Measurements from ENCODE around the gene PAX6. TPM values are rescaled to one million over a fixed set of nuclear protein-coding genes. Genes with fewer than 3 reads are reported as not detected.

PAX6 gene
- total and polyA plus RNA-seq, 9 of the 15 experiments (the other 6 are each of a cell fraction or from before 2014, with no cell fraction given), result 1.5 to 10.9 (median 5.3) TPM

DNA sequence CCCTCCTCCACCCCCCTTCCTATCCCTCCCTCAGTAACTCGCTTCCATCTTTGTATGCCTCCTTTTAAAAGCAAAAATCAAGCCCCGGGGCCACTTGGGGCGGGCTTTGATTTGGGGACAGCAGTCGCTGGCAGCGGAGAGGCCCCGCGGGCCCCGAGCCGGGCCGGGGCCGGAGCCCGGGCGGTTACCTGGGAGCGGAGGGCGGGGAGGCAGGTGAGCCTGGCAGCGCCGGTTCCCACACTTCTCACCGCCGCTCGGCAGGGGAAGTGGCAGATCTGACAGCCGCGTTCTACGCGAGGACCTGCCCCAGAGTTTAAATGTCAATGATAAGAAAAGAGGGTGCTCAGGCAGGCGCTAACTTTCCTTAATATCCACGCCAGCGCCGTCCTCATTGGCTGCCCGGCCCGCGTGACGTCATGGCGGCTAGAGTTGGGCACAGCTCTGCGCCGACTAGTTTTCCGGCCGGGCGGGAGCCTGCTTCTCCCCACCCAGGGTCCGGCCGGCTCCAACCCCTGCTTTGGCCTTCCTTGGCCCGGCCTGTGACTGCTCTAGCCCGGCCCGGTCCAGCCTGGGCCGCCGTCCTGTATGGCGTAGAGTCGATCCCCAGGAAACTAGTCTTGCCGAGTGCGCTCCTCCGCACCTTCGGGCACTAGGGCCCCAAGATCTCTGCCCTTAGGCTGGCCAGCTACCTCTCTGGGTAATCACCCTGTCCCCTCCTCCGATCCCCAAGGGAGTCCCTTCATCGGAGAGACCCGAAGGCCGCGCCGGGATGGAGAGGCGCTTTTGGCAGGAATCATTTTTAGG lies 6.7 kb upstream of the PAX6 start:
- no peaks in the 10 kb centered on the region for H3K9me1 ChIP-seq (ENCODE audit: control insufficient read depth, insufficient read depth, low read length)
- H3K27me3 ChIP-seq (ENCODE audit: control insufficient read depth in 2 of 2, insufficient read depth in 2 of 2, low read length in 2 of 2), result peaks cover 32 to 67% of the 10 kb centered on the region in 2 experiments
- no peaks in the 10 kb centered on the region for H4K20me1 ChIP-seq (replicated peaks; ENCODE audit: control insufficient read depth, insufficient read depth, low read length)
- DNase-seq (ENCODE audit: extremely low read depth in 1 of 4, low spot score in 3 of 4) (no peak), FAIRE-seq (no peak), ATAC-seq (no peak)
- H3K4me3 ChIP-seq, result no peak overlapping the region; the same call in 1 of the 2 replicates
- H3K4me1 ChIP-seq (replicated peaks in 1 of 2; ENCODE audit: control insufficient read depth in 2 of 2, insufficient read depth in 2 of 2, low read length in 2 of 2), result peaks cover 0 to 45% of the 10 kb centered on the region in 2 experiments; a peak in 3 of 5 replicates
- CTCF ChIA-PET (ENCODE audit: low intra/inter-chr PET ratio), result no interaction called here
- H3K9ac ChIP-seq (ENCODE audit: insufficient read depth in 1 of 2, low read depth in 2 of 2, low read length in 2 of 2), result no peak overlapping the region
- intact Hi-C loops (cut with micrococcal nuclease), result loop anchor here (5.0 to 10.0 kb wide), 2 partner anchors 313 to 421 kb away; partner anchors contain the start of genes ELP4 and IMMP1L
- in situ Hi-C loops (cut with MboI), result no loop called here
- TF ChIP-seq ZNF551 (CRISPR knock-in tag; IDR thresholded peaks at IDR 0.05), result no peak
- no peak for TF ChIP-seq NFE2 (IDR thresholded peaks at IDR 0.05; ENCODE audit: low read depth)
- TF ChIP-seq EP400 (IDR thresholded peaks at IDR 0.05), result no peak
- TF ChIP-seq EP300 (IDR thresholded peaks at IDR 0.05; ENCODE audit: low read length), result no peak
- TF ChIP-seq NBN (IDR thresholded peaks at IDR 0.05; ENCODE audit: low read depth), result no peak
- TF ChIP-seq BRCA1 (IDR thresholded peaks at IDR 0.05), result no peak
- no peak for TF ChIP-seq BRCA1 (CRISPR knock-in tag; IDR thresholded peaks at IDR 0.05)
- TF ChIP-seq ZNF212 (CRISPR knock-in tag; IDR thresholded peaks at IDR 0.05), result no peak
- no peak for TF ChIP-seq HDAC2 (IDR thresholded peaks at IDR 0.05)
- no peak for TF ChIP-seq ZNF431 (CRISPR knock-in tag; IDR thresholded peaks at IDR 0.05)
- TF ChIP-seq SMAD3 (CRISPR knock-in tag; conservative IDR thresholded peaks at IDR 0.05), result no peak
- TF ChIP-seq L3MBTL2 (IDR thresholded peaks at IDR 0.05), result no peak
- TF ChIP-seq TCF7L2 (IDR thresholded peaks at IDR 0.05; ENCODE audit: low read depth, low read length), result no peak
- TF ChIP-seq RBBP5 (IDR thresholded peaks at IDR 0.05; ENCODE audit: borderline replicate concordance, insufficient read depth, low read length, poor library complexity, severe bottlenecking), result no peak
- TF ChIP-seq, protein P1, sequence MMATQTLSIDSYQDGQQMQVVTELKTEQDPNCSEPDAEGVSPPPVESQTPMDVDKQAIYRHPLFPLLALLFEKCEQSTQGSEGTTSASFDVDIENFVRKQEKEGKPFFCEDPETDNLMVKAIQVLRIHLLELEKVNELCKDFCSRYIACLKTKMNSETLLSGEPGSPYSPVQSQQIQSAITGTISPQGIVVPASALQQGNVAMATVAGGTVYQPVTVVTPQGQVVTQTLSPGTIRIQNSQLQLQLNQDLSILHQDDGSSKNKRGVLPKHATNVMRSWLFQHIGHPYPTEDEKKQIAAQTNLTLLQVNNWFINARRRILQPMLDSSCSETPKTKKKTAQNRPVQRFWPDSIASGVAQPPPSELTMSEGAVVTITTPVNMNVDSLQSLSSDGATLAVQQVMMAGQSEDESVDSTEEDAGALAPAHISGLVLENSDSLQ (IDR thresholded peaks at IDR 0.05), result no peak
- TF ChIP-seq STAT5A (IDR thresholded peaks at IDR 0.05; ENCODE audit: borderline replicate concordance, low read length), result no peak
- no peak for TF ChIP-seq OTX1 (CRISPR knock-in tag; IDR thresholded peaks at IDR 0.05)
- no peak for TF ChIP-seq ZNF239 (CRISPR knock-in tag; IDR thresholded peaks at IDR 0.05)
- TF ChIP-seq XRCC5 (IDR thresholded peaks at IDR 0.05; ENCODE audit: low read depth, low read length), result no peak
- no peak for TF ChIP-seq RFX7 (CRISPR knock-in tag; IDR thresholded peaks at IDR 0.05)
- no TSS peak for BruUV-seq (replicated peaks)
- no peak overlapping the region for H2AFZ ChIP-seq (ENCODE audit: low read depth, low read length)
- H3K4me2 ChIP-seq (ENCODE audit: insufficient read depth, low read length), result no peak overlapping the region
- H3K27ac ChIP-seq (ENCODE audit: extremely low read depth, low read depth, low read length), result no peak overlapping the region
- POLR2A ChIA-PET, result interaction anchor here (0.6 to 1.0 kb wide), 2 partner anchors 36 to 38 kb away, joined by 3 read pairs; no protein-coding TSS in a partner anchor
- 62% methylated on average over 43 of the region's 58 CpGs for WGBS (ENCODE audit: insufficient coverage, low coverage, missing lambda C conversion rate)
- H3K79me2 ChIP-seq (ENCODE audit: control insufficient read depth, insufficient read depth, low read length), result no peaks in the 10 kb centered on the region
- H3K36me3 ChIP-seq (ENCODE audit: control insufficient read depth, insufficient read depth, low read length), result no peaks in the 10 kb centered on the region
- H3K9me3 ChIP-seq (replicated peaks; ENCODE audit: control insufficient read depth, insufficient read depth, low read depth, low read length), result no peaks in the 10 kb centered on the region

Data from K562 (cell line).